ENCODE results near the gene UNC5A.

GRCh38 chr5:176781054-176781375, 29.3 kb upstream of the UNC5A start:
- no peak for TF ChIP-seq EZH2 (IDR thresholded peaks at IDR 0.05)
- no peak for TF ChIP-seq POLR2AphosphoS5 (IDR thresholded peaks at IDR 0.05; ENCODE audit: borderline replicate concordance, low read depth, low read length)

Data from SK-N-MC (cell line).